Stimulated activated CD4-positive, alpha-beta T cell treated with anti-CD3 and anti-CD28 coated beads, Interleukin-12 subunit alpha, Interleukin-12 subunit beta, amount 100 ng/mL, for 48 hours (primary cell): ENCODE measurements around the gene ARCN1.

Experiments used
- DNase-seq, 3 donors: peaks; one replicate each; pipeline ENCODE4 v3.0.0-alpha.2; 2020; ENCODE audit warnings: low read depth in 2 of 3, low spot score in 1 of 3

Gene ARCN1

DNA sequence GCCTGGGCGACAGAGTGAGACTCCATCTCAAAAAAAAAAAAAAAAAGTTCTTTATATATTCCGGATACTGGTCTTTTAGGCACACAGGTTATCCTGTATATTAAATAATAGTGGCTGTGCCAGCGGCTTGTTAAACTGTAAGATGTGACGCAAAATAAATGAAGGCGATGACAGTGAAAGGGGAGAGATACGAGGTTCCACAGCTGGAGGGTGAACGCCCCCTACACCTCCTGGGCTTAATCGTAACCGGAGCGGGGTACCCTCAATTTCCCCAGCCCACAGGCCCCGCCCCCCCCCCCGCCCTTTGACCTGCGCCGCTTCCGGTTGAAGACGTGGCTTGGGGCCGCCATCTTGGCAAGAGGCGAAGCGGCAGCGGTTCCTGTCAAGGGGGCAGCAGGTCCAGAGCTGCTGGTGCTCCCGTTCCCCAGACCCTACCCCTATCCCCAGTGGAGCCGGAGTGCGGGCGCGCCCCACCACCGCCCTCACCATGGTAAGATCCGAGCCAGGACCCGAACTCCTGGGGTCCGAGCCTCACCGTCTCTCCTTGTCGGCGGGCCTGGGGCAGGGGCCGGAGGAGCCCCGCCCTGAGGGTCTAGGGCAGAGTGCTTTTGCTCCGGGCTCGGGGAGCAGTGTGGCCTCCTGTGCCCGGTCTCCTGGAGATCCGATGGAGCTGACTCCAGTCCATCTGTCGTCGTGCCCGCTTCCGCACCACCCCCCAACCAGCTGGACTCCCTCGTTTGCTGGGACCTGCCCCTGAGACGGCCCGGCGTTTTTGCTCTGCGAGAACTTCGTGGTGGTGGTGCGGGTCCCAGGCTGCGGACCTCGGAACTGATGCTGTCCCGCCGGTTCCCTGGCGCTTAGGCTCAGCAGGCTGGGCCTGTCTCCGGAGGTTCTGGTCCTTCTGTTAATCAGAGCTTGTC is at the start of gene ARCN1:
TSS of gene ARCN1 (plus strand) at position 349 of the 920 bp plus-strand sequence. CDS start at position 488, 139 bp downstream.
- DNase-seq, result peak; percentile 59 to 69 (median 65)

GRCh38 chr11:118522571-118523072 is 49.6 kb upstream of the ARCN1 start:
- DNase-seq, result no peak

- no peak for DNase-seq
Measured at GRCh38 chr11:118524356-118524755, 47.9 kb upstream of the ARCN1 start.

DNA sequence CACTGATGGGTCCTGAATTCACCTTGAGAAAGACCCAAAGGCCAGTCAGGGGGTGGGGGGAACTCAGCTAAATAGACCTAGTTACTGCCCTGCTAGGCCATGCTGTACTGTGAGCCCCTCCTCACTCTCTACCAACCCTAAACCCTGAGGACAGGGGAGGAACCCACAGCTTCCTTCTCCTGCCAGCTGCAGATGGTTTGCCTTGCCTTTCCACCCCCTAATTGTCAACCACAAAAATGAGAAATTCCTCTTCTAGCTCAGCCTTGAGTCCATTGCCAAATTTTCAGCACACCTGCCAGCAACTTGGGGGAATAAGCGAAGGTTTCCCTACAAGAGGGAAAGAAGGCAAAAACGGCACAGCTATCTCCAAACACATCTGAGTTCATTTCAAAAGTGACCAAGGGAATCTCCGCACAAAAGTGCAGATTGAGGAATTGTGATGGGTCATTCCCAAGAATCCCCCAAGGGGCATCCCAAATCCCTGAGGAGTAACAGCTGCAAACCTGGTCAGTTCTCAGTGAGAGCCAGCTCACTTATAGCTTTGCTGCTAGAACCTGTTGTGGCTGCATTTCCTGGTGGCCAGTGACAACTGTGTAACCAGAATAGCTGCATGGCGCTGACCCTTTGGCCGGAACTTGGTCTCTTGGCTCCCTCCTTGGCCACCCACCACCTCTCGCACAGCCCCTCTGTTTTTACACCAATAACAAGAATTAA is 47.3 kb upstream of the ARCN1 start:
- no peak for DNase-seq

DNA sequence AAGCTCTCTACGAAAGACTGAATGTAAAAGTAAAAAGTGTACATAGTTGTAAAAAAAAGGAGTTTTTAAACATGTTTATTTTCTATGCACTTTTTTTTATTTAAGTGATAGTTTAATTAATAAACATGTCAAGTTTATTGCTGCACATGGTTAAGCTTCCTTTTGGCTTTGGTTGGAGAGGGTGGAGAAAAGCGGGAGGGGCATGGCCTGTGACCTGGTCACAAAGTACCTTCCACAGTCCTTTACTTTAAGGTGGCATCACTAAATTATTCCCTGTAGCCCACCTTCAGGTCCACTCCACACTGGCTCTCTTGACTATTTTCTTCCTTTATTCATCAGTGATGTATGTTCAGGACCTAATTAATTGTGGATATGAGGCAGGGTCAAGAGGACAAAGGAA is 45.5 kb upstream of the ARCN1 start:
- no peak for DNase-seq

GRCh38 chr11:118527109-118527508 is 45.1 kb upstream of the ARCN1 start, which contains the start of gene TTC36:
Gene TTC36 (plus strand): TSS chr11:118527474. CDS start chr11:118527495, 21 bp downstream.
- DNase-seq, result no peak

DNA sequence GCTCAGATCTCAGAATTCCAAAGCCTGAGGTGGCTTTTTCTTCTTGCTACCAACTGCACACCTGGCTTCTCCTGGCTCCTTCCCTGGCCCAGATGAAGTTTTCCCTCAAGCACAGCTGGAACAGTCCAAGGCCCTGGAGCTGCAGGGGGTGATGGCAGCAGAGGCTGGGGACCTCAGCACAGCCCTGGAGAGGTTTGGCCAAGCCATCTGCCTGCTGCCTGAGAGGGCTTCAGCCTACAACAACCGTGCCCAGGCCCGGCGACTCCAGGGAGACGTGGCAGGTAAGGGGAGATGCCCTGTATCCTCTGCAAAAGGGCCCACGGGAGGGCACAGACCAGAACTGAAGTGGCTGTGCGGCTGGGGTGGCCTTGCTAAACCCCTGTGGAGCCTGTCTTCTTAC is 43.7 kb upstream of the ARCN1 start:
- DNase-seq, result no peak

- no peak for DNase-seq
Measured at GRCh38 chr11:118529584-118530175, 42.5 kb upstream of the ARCN1 start.

DNA sequence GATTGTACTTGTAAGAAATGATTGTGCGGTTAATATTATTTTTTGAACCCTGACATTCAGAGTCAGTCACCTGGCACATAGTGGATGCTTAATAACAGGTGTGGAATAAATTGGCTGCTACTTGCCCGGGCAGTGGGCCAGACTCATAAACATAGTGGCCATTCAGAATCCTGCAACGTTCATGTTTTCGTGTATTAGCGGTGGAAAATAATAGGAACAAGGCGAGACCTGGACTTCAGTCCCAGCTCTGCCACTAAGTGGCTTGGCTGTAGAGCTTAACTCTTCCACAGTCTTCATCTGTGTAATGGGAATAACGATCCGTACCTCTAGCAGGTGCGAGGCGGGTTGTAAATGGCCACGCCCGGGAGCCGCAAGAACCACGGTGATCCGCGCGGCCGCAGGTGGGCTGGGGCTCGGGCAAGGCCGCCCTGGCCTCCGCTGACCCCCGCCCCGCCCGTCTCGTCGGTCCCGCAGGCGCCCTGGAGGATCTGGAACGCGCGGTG is 42.0 kb upstream of the ARCN1 start:
- DNase-seq, result peak in 1 of 3 donors; percentile 1

DNA sequence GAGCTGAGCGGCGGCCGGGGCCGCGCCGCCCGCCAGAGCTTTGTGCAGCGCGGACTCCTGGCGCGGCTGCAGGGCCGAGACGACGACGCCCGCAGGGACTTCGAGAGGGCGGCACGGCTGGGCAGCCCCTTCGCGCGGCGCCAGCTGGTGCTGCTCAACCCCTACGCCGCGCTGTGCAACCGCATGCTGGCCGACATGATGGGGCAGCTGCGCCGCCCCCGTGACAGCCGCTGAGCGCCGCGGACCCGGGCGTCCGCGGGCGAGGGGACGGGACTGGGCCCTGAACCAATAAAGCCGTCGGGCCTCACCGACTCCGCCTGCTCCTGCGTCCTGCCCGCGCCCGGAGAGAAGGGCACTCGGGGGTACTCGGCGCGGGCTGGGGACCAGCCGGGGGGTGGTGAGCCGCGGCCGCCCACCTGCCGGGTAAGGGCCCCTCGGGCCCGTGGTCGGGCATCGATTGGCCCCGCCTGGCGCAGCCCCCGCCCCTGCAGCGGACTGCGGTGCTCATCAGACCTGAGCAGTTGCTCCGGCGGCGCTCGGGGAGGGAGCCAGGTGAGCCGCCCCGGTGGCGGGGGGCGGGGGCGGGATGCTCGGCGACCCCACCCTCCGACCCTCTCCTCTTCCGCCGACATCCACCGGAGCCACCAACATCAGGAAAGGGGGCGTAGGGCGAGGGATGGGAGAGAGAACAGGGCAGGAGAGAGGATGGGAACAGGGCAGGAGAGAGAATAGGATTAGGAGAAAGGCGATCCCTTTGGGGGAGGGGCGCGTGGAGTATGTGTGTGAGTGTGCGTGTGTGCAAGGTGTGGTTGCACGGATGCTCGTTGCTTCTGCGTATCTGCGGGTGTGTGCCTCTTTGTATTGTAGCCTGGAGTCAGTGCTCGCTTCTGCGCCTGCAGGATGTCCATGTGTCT is 41.3 kb upstream of the ARCN1 start, which contains the start of gene TMEM25:
TSS of gene TMEM25 (plus strand) at position 510 of the 914 bp plus-strand sequence. CDS start 610 bp downstream, outside the sequence.
- DNase-seq, result peak; percentile 48 to 65 (median 49)

DNA sequence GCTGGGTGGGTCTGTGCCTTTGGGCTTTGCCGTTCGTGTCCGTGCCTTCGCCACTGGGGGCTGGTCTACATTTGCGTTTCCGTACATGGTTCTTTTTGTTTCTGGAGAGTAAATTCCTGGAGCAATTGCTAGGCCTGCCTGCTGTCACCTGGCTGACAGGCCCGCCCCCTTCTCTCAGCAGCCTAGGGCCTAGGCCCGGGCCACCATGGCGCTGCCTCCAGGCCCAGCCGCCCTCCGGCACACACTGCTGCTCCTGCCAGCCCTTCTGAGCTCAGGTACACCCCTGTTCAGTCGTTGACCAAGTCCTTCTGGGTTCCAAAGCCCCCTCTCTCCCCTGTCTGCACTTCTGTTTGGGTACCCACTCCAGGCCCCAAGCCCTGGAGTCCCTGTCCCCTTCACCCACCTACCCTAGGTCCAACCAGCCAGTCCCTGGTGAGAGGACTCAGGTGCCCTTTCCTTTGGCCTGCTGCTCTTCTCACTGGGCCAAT is 40.6 kb upstream of the ARCN1 start:
- DNase-seq, result no peak

DNA sequence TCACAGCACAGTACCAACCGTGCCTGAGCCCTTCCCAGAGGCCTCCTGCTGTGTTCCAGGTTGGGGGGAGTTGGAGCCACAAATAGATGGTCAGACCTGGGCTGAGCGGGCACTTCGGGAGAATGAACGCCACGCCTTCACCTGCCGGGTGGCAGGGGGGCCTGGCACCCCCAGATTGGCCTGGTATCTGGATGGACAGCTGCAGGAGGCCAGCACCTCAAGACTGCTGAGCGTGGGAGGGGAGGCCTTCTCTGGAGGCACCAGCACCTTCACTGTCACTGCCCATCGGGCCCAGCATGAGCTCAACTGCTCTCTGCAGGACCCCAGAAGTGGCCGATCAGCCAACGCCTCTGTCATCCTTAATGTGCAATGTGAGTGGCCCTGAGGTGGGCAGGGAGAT is 40.1 kb upstream of the ARCN1 start:
- no peak for DNase-seq

DNA sequence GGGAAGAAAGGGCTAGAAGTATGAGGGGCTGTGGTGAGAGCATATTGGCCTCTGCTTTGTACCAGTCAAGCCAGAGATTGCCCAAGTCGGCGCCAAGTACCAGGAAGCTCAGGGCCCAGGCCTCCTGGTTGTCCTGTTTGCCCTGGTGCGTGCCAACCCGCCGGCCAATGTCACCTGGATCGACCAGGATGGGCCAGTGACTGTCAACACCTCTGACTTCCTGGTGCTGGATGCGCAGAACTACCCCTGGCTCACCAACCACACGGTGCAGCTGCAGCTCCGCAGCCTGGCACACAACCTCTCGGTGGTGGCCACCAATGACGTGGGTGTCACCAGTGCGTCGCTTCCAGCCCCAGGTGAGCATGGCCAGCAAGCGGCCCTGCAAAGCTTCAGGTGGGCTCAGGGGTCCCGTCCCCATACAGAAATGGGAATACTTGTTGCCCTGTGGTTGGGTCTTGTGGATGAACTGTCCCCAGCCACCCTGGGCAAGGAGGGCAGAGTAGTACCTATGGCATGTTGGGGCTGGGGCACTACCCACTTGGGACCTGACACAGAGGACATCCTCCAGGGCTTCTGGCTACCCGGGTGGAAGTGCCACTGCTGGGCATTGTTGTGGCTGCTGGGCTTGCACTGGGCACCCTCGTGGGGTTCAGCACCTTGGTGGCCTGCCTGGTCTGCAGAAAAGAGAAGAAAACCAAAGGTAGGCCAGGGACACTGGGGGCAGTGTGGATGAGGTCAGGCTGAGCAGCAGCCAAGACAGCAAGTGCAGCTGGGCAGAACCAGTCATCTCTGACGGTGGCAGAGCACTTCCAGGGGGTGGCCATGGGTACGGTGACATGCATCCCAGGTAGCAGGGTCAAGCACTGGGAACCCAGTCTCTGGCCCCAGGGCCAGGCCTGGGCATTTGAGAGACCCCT is 39.1 kb upstream of the ARCN1 start:
- no peak for DNase-seq

- no peak for DNase-seq
Measured at GRCh38 chr11:118533769-118534729, 38.2 kb upstream of the ARCN1 start.

DNA sequence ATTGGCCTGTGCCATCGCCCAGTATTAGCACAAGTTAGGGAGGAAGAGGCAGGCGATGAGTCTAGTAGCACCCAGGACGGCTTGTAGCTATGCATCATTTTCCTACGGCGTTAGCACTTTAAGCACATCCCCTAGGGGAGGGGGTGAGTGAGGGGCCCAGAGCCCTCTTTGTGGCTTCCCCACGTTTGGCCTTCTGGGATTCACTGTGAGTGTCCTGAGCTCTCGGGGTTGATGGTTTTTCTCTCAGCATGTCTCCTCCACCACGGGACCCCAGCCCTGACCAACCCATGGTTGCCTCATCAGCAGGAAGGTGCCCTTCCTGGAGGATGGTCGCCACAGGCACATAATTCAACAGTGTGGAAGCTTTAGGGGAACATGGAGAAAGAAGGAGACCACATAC is 36.9 kb upstream of the ARCN1 start:
- no peak for DNase-seq

DNA sequence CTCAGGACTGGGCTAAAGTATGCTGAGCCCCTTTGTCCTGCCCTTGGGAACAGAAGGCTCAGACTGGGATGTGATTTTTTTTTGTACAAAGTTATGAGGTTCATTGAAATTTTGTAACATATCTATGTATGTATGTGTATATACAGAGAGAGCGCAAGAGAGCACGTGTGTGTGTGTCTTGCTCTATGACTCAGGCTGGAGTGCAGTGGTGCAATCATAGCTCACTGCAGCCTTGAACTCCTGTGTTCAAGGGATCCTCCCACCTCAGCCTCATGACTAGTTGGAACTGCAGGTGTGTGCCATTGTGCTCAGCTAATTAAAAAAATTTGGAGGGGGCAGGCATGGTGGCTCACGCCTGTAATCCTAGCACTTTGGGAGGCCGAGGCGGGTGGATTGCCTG is 35.5 kb upstream of the ARCN1 start:
- DNase-seq, result no peak

DNA sequence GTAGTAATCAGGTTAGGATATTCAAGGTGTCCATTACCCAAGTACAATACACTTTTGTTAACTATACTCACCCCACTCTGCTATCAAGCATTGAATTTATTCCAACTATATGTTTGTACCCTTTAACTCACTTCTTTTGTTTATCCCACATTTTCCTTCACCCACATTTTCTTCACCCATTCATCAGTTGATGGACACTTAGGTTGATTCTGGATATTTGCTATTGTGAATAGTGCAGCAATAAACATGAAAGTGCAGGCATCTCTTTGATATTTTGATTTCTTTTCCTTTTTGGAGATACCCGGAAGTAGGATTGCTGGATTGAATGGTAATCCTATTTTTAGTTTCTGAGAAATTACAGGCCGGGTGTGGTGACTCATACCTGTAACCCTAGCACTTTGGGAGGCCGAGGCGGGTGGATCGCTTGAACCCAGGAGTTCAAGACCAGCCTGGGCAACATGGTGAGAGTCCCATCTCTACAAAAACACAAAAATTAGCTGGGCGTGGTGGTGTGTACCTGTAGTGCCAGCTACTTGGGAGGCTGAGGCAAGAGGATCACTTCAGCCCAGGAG is 34.7 kb upstream of the ARCN1 start:
- DNase-seq, result no peak
